Thoracic aorta (tissue), 2 donors: ENCODE measurements around the gene PSMC3IP. TPM values are rescaled to one million over a fixed set of nuclear protein-coding genes. Genes with fewer than 3 reads are reported as not detected.
A peak's percentile ranks its signal among the peaks of the same experiment; 100 is the strongest.

Source experiments
- ATAC-seq: fragments of 150-250 bp; one replicate; pipeline ENCODE4 v1.8.0; 2017; ENCODE audit warnings: low read depth; ENCODE audit not compliant: insufficient number of reproducible peaks, low FRiP score
- DNase-seq: peaks from one replicate; pipeline ENCODE4 v3.0.0-alpha.2; 2020; ENCODE audit warnings: low spot score
- H3K27ac ChIP-seq, 2 donors: fragments of 200-600 bp; sonication (generic); 1 replicate in 1 of 2; 2 replicates in 1 of 2; pipeline ENCODE4 v1.5.1; 2016; ENCODE audit warnings: mild to moderate bottlenecking in 2 of 2, moderate library complexity in 2 of 2
- H3K27me3 ChIP-seq: fragments of 200-600 bp; sonication (generic); replicated peaks from 2 replicates; pipeline ENCODE4 v1.6.0; 2016; ENCODE audit warnings: mild to moderate bottlenecking; ENCODE audit not compliant: insufficient read depth
- H3K36me3 ChIP-seq: fragments of 200-600 bp; sonication (generic); one replicate; pipeline ENCODE4 v1.5.1; 2016
- H3K4me1 ChIP-seq, 2 donors: fragments of 200-600 bp; sonication (generic); 1 replicate in 1 of 2; 2 replicates in 1 of 2; pipeline versions ENCODE4 v1.5.1 to v1.6.0; 2016; ENCODE audit warnings: low read depth in 2 of 2, mild to moderate bottlenecking in 1 of 2; ENCODE audit not compliant: control insufficient read depth in 1 of 2
- H3K4me3 ChIP-seq: fragments of 200-600 bp; sonication (generic); 2 replicates; pipeline ENCODE4 v1.5.1; 2016; ENCODE audit warnings: mild to moderate bottlenecking
- H3K9me3 ChIP-seq: fragments of 200-600 bp; sonication (generic); 2 replicates; pipeline ENCODE4 v1.5.1; 2016
- CTCF ChIP-seq: fragments of 200-600 bp; sonication (generic); IDR thresholded peaks from one replicate; pipeline ENCODE4 v1.5.1; 2019; ENCODE audit warnings: antibody characterized with exemption
- total RNA-seq, 2 donors: library from RNA; depleted of rRNA; stranded (reverse); fragments of >200 nt; gene quantifications; one replicate each; pipeline versions ENCODE4 v1.1.0 to v1.2.3, GENCODE V29; 2016

Gene PSMC3IP
- total RNA-seq, 2 donors from 2014 or later = 6.6 TPM; not detected in 1

DNA sequence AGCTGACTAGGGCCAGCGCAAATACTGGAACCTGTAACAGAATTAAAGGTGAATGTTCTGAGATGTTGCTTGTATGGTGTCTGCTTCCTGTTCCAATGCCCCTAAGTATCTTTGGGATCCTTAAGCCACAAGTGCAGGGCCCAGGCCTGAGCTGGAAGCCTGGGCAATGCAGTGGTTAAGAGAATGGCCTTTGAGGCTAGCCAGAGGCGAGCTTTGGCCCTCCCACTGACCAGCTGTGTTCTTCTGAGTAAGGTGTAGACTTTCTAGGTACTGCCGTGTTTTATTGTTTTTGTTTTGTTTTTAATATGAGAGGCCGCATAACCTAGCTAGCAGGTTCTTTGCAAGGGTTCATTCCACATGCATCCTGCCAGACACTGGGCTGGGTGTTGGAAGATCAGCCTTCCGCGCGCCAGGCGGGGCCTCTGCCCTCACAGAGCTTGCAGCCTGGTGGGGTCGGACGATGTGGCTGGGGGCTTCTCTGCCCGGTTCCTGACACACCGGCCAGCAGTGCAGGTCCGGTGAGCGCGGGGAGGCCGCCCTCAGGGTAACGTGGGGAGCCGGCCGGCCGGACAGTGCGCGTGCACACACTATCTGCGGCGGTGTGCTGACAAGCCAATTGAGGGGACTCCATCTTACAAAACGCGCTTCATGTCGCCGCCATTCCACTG, 11.2 kb downstream of the PSMC3IP start:
- ATAC-seq (no peak), DNase-seq (no peak)
- peaks cover 45% of the 10 kb centered on the region for H3K36me3 ChIP-seq
- no peaks in the 10 kb centered on the region for H3K9me3 ChIP-seq
- H3K4me3 ChIP-seq = peak overlapping the region; percentile 91
- H3K27me3 ChIP-seq = no peaks in the 10 kb centered on the region
- peak overlapping the region; percentile 93 to 94 for H3K27ac ChIP-seq
- H3K4me1 ChIP-seq = peaks cover 27 to 47% of the 10 kb centered on the region in 2 donors
- no peak for TF ChIP-seq CTCF

DNA sequence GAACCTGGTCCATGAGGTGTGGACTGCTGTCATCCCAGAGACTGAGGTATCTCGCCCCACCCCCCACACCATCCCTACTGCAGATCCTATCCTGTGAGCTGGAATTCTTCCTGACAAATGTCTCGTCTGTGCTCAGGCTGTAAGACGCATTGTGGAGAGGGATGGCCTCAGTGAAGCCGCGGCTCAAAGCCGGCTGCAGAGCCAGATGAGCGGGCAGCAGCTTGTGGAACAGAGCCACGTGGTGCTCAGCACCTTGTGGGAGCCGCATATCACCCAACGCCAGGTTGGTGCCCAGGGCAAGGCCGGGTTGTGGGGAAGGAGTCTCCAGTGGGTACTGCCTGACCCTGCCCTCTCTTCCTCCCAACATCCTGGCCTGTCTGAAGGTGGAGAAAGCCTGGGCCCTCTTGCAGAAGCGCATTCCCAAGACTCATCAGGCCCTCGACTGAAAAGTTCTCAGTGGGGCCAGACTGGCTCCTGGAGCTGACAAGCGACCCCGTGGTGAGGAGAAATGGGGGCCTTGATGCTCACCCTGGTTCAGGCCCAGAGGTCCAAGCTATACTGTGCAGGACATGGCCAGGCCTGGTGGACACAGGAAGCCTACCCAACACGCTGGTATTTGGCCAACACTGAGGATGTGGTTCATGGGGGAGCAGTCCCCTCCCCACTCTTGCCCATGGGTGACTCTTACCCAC, 11.9 kb downstream of the PSMC3IP start:
- H3K36me3 ChIP-seq = peaks cover 38% of the 10 kb centered on the region
- H3K4me1 ChIP-seq = peaks cover 30 to 52% of the 10 kb centered on the region in 2 donors

GRCh38 chr17:42564815-42565522, 12.6 kb downstream of the PSMC3IP start:
- peaks cover 34% of the 10 kb centered on the region for H3K36me3 ChIP-seq
- no peak overlapping the region for H3K4me3 ChIP-seq
- peaks cover 30 to 54% of the 10 kb centered on the region in 2 donors for H3K4me1 ChIP-seq
- DNase-seq = no peak
- H3K9me3 ChIP-seq = no peaks in the 10 kb centered on the region
- no peaks in the 10 kb centered on the region for H3K27me3 ChIP-seq
- no peak for TF ChIP-seq CTCF
- no peak for ATAC-seq
- H3K27ac ChIP-seq = no peak overlapping the region

More for the DNA sequence above, 11.9 kb downstream of the PSMC3IP start:
- no peaks in the 10 kb centered on the region for H3K27me3 ChIP-seq
- H3K27ac ChIP-seq = peak overlapping the region; percentile 93 to 94
- DNase-seq = no peak
- no peak for TF ChIP-seq CTCF
- H3K4me3 ChIP-seq = no peak overlapping the region
- H3K9me3 ChIP-seq = no peaks in the 10 kb centered on the region
- no peak for ATAC-seq

DNA sequence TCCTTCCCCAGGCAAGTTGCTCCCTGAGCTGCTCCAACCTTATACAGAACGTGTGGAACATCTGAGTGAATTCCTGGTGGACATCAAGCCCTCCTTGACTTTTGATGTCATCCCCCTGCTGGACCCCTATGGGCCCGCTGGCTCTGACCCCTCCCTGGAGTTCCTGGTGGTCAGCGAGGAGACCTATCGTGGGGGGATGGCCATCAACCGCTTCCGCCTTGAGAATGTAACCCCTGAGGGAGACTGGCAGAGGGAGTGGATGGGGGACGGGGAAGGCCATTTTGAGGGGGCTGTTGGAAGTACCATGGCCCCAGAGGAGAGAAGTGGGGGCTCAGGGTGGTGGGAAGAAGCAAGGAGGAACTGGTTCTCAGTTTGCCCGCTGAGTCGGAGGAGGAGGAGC, 13.6 kb downstream of the PSMC3IP start:
- peaks cover 24% of the 10 kb centered on the region for H3K36me3 ChIP-seq
- TF ChIP-seq CTCF = no peak
- ATAC-seq (no peak), DNase-seq (no peak)
- H3K4me1 ChIP-seq = peaks cover 30 to 55% of the 10 kb centered on the region in 2 donors
- no peak overlapping the region for H3K27ac ChIP-seq
- H3K27me3 ChIP-seq = no peaks in the 10 kb centered on the region
- no peaks in the 10 kb centered on the region for H3K9me3 ChIP-seq
- no peak overlapping the region for H3K4me3 ChIP-seq

- H3K36me3 ChIP-seq = peaks cover 20% of the 10 kb centered on the region
- no peaks in the 10 kb centered on the region for H3K27me3 ChIP-seq
- ATAC-seq (no peak), DNase-seq (no peak)
- peak overlapping the region; percentile 79 for H3K4me3 ChIP-seq
- peaks cover 30 to 51% of the 10 kb centered on the region in 2 donors for H3K4me1 ChIP-seq
- TF ChIP-seq CTCF = no peak
- H3K9me3 ChIP-seq = no peaks in the 10 kb centered on the region
- no peak overlapping the region for H3K27ac ChIP-seq
These were observed 14.0 kb downstream of the PSMC3IP start for GRCh38 chr17:42563543-42563942.
